Measurements from ENCODE around the gene SRPRB.

Gene SRPRB

GRCh38 chr3:133835961-133836360 lies 30.3 kb downstream of the SRPRB start:
- no peak for DNase-seq (ENCODE audit: low read depth)
- in situ Hi-C loops (cut with HindIII; ENCODE audit: low sequenced_read_pairs) = no loop called here
- H3K4me3 ChIP-seq (ENCODE audit: low read depth, low read length) = no peak overlapping the region
- no peak for TF ChIP-seq CTCF (IDR thresholded peaks at IDR 0.05; ENCODE audit: low read depth, low read length, missing control alignments)

DNA sequence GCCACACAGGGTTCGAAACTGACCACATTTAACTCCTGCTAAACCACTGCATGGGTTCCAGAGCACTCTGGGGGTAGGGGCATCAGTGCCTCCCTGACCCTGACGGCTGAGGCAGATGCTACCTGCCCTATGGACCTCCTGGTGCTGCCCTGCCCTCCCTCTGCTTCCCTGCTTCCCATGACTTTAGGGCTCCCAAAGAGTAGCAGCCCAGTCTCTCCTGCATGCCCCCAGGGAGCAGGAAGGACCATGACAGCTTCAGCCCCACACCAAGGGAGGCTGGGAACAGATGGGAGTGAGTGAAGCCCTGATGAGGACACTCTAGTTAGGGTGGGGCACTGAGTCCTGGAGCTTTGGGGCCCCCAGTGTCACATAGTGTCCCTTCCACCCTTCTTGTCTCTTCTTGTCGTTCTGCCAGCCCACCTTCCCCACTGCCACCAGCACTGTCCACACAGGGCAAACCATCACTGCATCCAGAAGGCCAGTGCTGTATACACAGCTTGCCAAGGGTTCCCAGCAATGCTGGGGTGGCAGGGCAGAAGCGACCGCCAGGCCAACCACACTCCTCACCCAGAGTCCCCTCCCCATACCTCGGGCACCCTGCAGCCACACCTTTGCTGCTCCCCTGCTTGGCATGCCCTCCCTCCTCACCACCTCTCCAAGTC lies 31.0 kb downstream of the SRPRB start:
- H3K4me3 ChIP-seq (ENCODE audit: low read depth, low read length) = no peak overlapping the region
- no peak for TF ChIP-seq CTCF (IDR thresholded peaks at IDR 0.05; ENCODE audit: low read depth, low read length, missing control alignments)
- in situ Hi-C loops (cut with HindIII; ENCODE audit: low sequenced_read_pairs) = no loop called here
- DNase-seq (ENCODE audit: low read depth) = no peak

GRCh38 chr3:133837487-133838295 lies 32.1 kb downstream of the SRPRB start:
- DNase-seq (ENCODE audit: low read depth) = no peak
- H3K4me3 ChIP-seq (ENCODE audit: low read depth, low read length) = no peak overlapping the region
- TF ChIP-seq CTCF (IDR thresholded peaks at IDR 0.05; ENCODE audit: low read depth, low read length, missing control alignments) = no peak
- in situ Hi-C loops (cut with HindIII; ENCODE audit: low sequenced_read_pairs) = no loop called here

GRCh38 chr3:133838296-133838789 lies 32.7 kb downstream of the SRPRB start:
- no peak overlapping the region for H3K4me3 ChIP-seq (ENCODE audit: low read depth, low read length)
- no peak for DNase-seq (ENCODE audit: low read depth)
- no peak for TF ChIP-seq CTCF (IDR thresholded peaks at IDR 0.05; ENCODE audit: low read depth, low read length, missing control alignments)
- in situ Hi-C loops (cut with HindIII; ENCODE audit: low sequenced_read_pairs) = no loop called here

DNA sequence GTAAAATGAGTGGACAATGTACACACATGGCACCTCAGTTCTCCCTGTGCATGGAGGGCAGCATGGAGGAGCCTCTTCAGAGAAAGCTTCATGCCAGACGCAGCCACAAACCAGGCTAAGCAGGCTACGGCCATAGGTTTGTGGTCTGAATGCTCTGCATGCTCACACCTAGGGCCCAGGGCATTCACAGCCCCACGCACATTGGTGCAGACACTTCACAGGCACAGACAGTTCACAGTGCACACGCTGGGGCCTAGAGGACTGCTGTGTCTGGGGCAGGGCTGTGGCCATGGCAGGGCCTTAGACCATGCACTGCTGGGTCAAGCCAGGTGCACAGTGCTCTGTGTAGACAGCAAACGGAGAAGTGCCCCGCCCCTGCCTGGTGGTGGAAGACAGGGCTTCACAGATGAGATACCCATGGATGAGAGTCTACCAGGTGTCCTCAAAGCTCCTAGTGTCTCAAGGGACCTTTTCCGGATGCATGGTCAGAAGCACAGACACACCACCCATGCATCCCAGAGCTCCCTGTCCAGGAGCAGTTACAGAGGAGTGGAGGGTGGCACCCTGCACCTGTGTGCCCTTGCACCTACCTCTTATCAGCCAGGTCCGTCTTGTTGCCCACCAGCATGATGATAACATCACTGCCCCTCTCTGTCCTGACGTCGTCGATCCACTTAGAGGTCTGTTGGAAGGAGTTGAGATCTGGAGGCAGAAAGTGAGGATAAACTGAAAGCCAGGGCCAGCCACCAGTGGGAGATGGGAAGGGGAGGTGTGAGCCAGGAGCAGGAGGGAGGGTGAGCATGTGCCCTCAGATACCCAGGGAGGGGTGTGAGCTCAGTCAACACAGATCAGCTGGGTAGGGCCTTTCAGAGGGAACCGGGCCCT lies 33.5 kb downstream of the SRPRB start:
- TF ChIP-seq CTCF (IDR thresholded peaks at IDR 0.05; ENCODE audit: low read depth, low read length, missing control alignments) = no peak
- no peak overlapping the region for H3K4me3 ChIP-seq (ENCODE audit: low read depth, low read length)
- no peak for DNase-seq (ENCODE audit: low read depth)
- in situ Hi-C loops (cut with HindIII; ENCODE audit: low sequenced_read_pairs) = no loop called here

DNA sequence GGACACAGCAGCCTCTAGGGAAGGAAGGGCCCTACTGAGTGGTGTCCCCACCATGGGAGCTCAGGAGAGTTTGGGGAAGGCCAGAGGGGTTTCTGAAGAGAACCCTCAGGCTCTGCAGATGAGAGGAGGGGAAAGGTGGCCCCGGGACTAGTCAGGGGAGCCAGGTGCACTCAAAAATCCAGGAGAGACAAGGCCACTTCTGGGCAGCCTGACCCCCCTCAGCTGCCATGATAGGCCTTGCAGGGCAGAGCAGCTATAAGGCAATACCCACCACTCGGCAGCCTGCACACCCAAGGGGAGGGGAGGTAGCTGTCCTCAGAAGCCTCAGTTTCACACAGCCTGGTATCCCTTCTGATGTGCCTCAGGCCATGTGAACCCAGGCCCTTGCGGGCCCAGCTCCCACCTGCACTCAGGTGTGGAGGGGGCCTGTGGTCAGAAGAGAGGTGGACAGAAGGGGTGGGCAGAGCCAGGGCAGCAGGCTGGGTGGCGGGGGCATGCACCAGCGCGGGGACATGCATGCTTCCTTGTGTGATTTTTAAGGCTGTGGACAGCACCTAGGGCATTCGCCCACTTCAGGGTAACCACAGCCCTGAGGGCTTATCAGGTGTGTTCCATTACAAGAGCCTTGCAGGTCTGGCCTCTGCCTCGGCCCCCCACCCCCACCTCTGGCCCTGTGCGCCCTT lies 34.6 kb downstream of the SRPRB start:
- no peak for DNase-seq (ENCODE audit: low read depth)
- in situ Hi-C loops (cut with HindIII; ENCODE audit: low sequenced_read_pairs) = no loop called here
- no peak overlapping the region for H3K4me3 ChIP-seq (ENCODE audit: low read depth, low read length)
- no peak for TF ChIP-seq CTCF (IDR thresholded peaks at IDR 0.05; ENCODE audit: low read depth, low read length, missing control alignments)

All from astrocyte of the cerebellum (primary cell).